Femur (tissue), 1 donor: ENCODE data around the gene ZFHX3.

Experiments used
- DNase-seq: peaks from one replicate; pipeline ENCODE4 v3.0.0-alpha.2; 2017

ZFHX3 gene

GRCh38 chr16:73067671-73068540 is 20.0 kb upstream of the ZFHX3 start:
- no peak for DNase-seq

GRCh38 chr16:73066927-73067670 is 19.2 kb upstream of the ZFHX3 start:
- DNase-seq = peak; percentile 71

- DNase-seq = peak; percentile 33
Observed at GRCh38 chr16:73066331-73066926, 18.5 kb upstream of the ZFHX3 start.

- peak; percentile 62 for DNase-seq
Observed at GRCh38 chr16:73065632-73066330, 17.9 kb upstream of the ZFHX3 start.

GRCh38 chr16:73064994-73065545 is 17.1 kb upstream of the ZFHX3 start:
- peak; percentile 18 for DNase-seq

GRCh38 chr16:73064212-73064993 is 16.5 kb upstream of the ZFHX3 start:
- DNase-seq = peak; percentile 48

- DNase-seq = no peak
Observed at GRCh38 chr16:73063854-73064211, 15.9 kb upstream of the ZFHX3 start.

- DNase-seq = peak; percentile 25
Observed at GRCh38 chr16:73062743-73063733, 15.1 kb upstream of the ZFHX3 start.

- no peak for DNase-seq
Observed at GRCh38 chr16:73062001-73062616, 14.2 kb upstream of the ZFHX3 start.

GRCh38 chr16:73060892-73061490 is 13.1 kb upstream of the ZFHX3 start:
- peak; percentile 11 for DNase-seq

- DNase-seq = peak; percentile 20
Observed at GRCh38 chr16:73059779-73060615, 12.1 kb upstream of the ZFHX3 start.

- peak; percentile 77 for DNase-seq
Observed at GRCh38 chr16:73058616-73059409, 10.9 kb upstream of the ZFHX3 start.

GRCh38 chr16:73058221-73058615 is 10.3 kb upstream of the ZFHX3 start:
- DNase-seq = peak; percentile 59

GRCh38 chr16:73057291-73058210 is 9.6 kb upstream of the ZFHX3 start:
- peak; percentile 58 for DNase-seq

- DNase-seq = no peak
Observed at GRCh38 chr16:73056921-73057290, 9.0 kb upstream of the ZFHX3 start.

- DNase-seq = no peak
Observed at GRCh38 chr16:73056448-73056847, 8.5 kb upstream of the ZFHX3 start.
